HEK293 (cell line): ENCODE data around the gene SMARCB1.

ENCODE experiments used
- ELK4 ChIP-seq: IDR thresholded peaks from 2 replicates; pipeline ENCODE4 v1.6.1; 2011; ENCODE audit warnings: mild to moderate bottlenecking, low read depth, low read length, borderline replicate concordance
- GLI4 ChIP-seq: fragments of 450-650 bp; formaldehyde crosslinking; IDR thresholded peaks from 2 replicates; pipeline ENCODE4 v1.5.1; 2016; ENCODE audit warnings: missing biosample characterization, missing genetic modification characterization
- PRDM2 ChIP-seq: fragments of 450-650 bp; formaldehyde crosslinking; IDR thresholded peaks from 2 replicates; pipeline ENCODE4 v1.5.1; 2016; ENCODE audit warnings: missing biosample characterization, missing genetic modification characterization, borderline replicate concordance
- TCF7L2 ChIP-seq: IDR thresholded peaks from 2 replicates; pipeline ENCODE4 v1.6.1; 2011; ENCODE audit warnings: low read depth, mild to moderate bottlenecking, inconsistent platforms, low read length, moderate library complexity, borderline replicate concordance
- ZBTB1 ChIP-seq: fragments of 450-650 bp; formaldehyde crosslinking; IDR thresholded peaks from 2 replicates; pipeline ENCODE4 v1.5.1; 2016; ENCODE audit warnings: missing biosample characterization, missing genetic modification characterization
- ZBTB6 ChIP-seq: fragments of 450-650 bp; formaldehyde crosslinking; IDR thresholded peaks from 2 replicates; pipeline ENCODE4 v1.5.1; 2017; ENCODE audit warnings: missing biosample characterization, missing genetic modification characterization
- ZBTB8A ChIP-seq: fragments of 450-650 bp; formaldehyde crosslinking; IDR thresholded peaks from 2 replicates; pipeline ENCODE4 v1.5.1; 2016; ENCODE audit warnings: missing biosample characterization, missing genetic modification characterization
- ZFP3 ChIP-seq: fragments of 450-650 bp; formaldehyde crosslinking; IDR thresholded peaks from 2 replicates; pipeline ENCODE4 v1.5.1; 2016; ENCODE audit warnings: low read depth, missing biosample characterization, missing genetic modification characterization
- ZFP69B ChIP-seq: fragments of 450-650 bp; formaldehyde crosslinking; IDR thresholded peaks from 2 replicates; pipeline ENCODE4 v1.5.1; 2016; ENCODE audit warnings: missing biosample characterization, missing genetic modification characterization
- ZNF112 ChIP-seq: fragments of 450-650 bp; formaldehyde crosslinking; IDR thresholded peaks from 2 replicates; pipeline ENCODE4 v1.5.0; 2017; ENCODE audit warnings: missing biosample characterization, missing genetic modification characterization
- ZNF138 ChIP-seq: fragments of 450-650 bp; formaldehyde crosslinking; IDR thresholded peaks from 2 replicates; pipeline ENCODE4 v1.5.1; 2016; ENCODE audit warnings: missing biosample characterization, missing genetic modification characterization, borderline replicate concordance
- ZNF155 ChIP-seq: fragments of 450-650 bp; formaldehyde crosslinking; IDR thresholded peaks from 2 replicates; pipeline ENCODE4 v1.5.1; 2016; ENCODE audit warnings: missing biosample characterization, missing genetic modification characterization
- ZNF157 ChIP-seq: fragments of 450-650 bp; formaldehyde crosslinking; IDR thresholded peaks from 2 replicates; pipeline ENCODE4 v1.5.1; 2016; ENCODE audit warnings: missing biosample characterization, missing genetic modification characterization
- ZNF18 ChIP-seq: fragments of 450-650 bp; formaldehyde crosslinking; IDR thresholded peaks from 2 replicates; pipeline ENCODE4 v1.5.1; 2016; ENCODE audit warnings: missing biosample characterization, missing genetic modification characterization
- ZNF26 ChIP-seq: fragments of 450-650 bp; formaldehyde crosslinking; IDR thresholded peaks from 2 replicates; pipeline ENCODE4 v1.5.1; 2016; ENCODE audit warnings: missing biosample characterization, missing genetic modification characterization
- ZNF292 ChIP-seq: fragments of 450-650 bp; formaldehyde crosslinking; IDR thresholded peaks from 2 replicates; pipeline ENCODE4 v1.5.1; 2016; ENCODE audit warnings: low read depth, missing biosample characterization, missing genetic modification characterization, borderline replicate concordance
- ZNF366 ChIP-seq: fragments of 450-650 bp; formaldehyde crosslinking; conservative IDR thresholded peaks from 2 replicates; pipeline ENCODE4 v1.5.1; 2016; ENCODE audit warnings: missing biosample characterization, missing genetic modification characterization
- ZNF37A ChIP-seq: fragments of 450-650 bp; IDR thresholded peaks from 2 replicates; pipeline ENCODE4 v1.5.1; 2018; ENCODE audit warnings: missing biosample characterization, missing genetic modification characterization
- ZNF404 ChIP-seq: fragments of 450-650 bp; formaldehyde crosslinking; IDR thresholded peaks from 2 replicates; pipeline ENCODE4 v1.5.1; 2017; ENCODE audit warnings: missing biosample characterization, missing genetic modification characterization
- ZNF629 ChIP-seq: fragments of 450-650 bp; formaldehyde crosslinking; IDR thresholded peaks from 2 replicates; pipeline ENCODE4 v1.5.1; 2017; ENCODE audit warnings: missing biosample characterization, missing genetic modification characterization
- ZNF664 ChIP-seq: fragments of 450-650 bp; formaldehyde crosslinking; IDR thresholded peaks from 2 replicates; pipeline ENCODE4 v1.5.1; 2016; ENCODE audit warnings: missing biosample characterization, missing genetic modification characterization
- ZNF670 ChIP-seq: fragments of 450-650 bp; formaldehyde crosslinking; IDR thresholded peaks from 2 replicates; pipeline ENCODE4 v1.5.1; 2016; ENCODE audit warnings: missing biosample characterization, missing genetic modification characterization, low read depth
- ZNF76 ChIP-seq: fragments of 450-650 bp; formaldehyde crosslinking; IDR thresholded peaks from 2 replicates; pipeline ENCODE4; 2016; ENCODE audit warnings: low read depth, missing biosample characterization, missing genetic modification characterization, borderline replicate concordance

Gene SMARCB1

GRCh38 chr22:23786752-23787599 lies at the start of gene SMARCB1 (continued):
- TF ChIP-seq ZNF37A (tag by site-specific recombination): no peak
- no peak for TF ChIP-seq ZNF155
- no peak for TF ChIP-seq ZNF157 (tag by site-specific recombination)
- peak; percentile 63; the same call in 1 of the 2 replicates for TF ChIP-seq ZFP69B (tag by site-specific recombination)
- TF ChIP-seq PRDM2 (tag by site-specific recombination): no peak
- TF ChIP-seq ZBTB6 (tag by site-specific recombination): no peak
- no peak for TF ChIP-seq ELK4
- no peak for TF ChIP-seq ZFP3 (tag by site-specific recombination)
- TF ChIP-seq ZNF18 (tag by site-specific recombination): no peak
- peak; percentile 65 for TF ChIP-seq ZBTB8A (tag by site-specific recombination)
- TF ChIP-seq ZNF76 (tag by site-specific recombination): no peak; the same call in 1 of the 2 replicates
- no peak for TF ChIP-seq TCF7L2
- TF ChIP-seq ZNF629 (tag by site-specific recombination): no peak
- no peak for TF ChIP-seq ZNF404 (tag by site-specific recombination)
- TF ChIP-seq ZNF292 (tag by site-specific recombination): no peak
- TF ChIP-seq ZNF26 (tag by site-specific recombination): no peak
- TF ChIP-seq ZBTB1 (tag by site-specific recombination): no peak
- no peak for TF ChIP-seq ZNF366 (tag by site-specific recombination)
- TF ChIP-seq ZNF138 (tag by site-specific recombination): no peak
- TF ChIP-seq ZNF670 (tag by site-specific recombination): no peak
- no peak for TF ChIP-seq ZNF664
- no peak for TF ChIP-seq GLI4
- no peak for TF ChIP-seq ZNF112
- TF ChIP-seq, all 188 proteins: peak for 28
